HCT116 (cell line): ENCODE data around the gene TPMT.
"Not testable (repeated sequence)": the region's sequence is repeated elsewhere in the genome, so short reads cannot be mapped to it uniquely, and the experiment has no call there.

Source experiments
- CTCF ChIP-seq, 3 experiments: fragments of 200-600 bp in 1 of 3; sonication (generic) in 1 of 3; IDR thresholded peaks in 2 of 3; conservative IDR thresholded peaks in 1 of 3; 2 replicates each; pipeline ENCODE4 v1.5.1; 2012 to 2017; ENCODE audit warnings: low read depth in 2 of 3, low read length in 2 of 3, antibody characterized with exemption in 1 of 3, borderline replicate concordance in 1 of 3, control low read depth in 1 of 3, mild to moderate bottlenecking in 1 of 3, mixed read lengths in 1 of 3, mixed run types in 1 of 3, moderate library complexity in 1 of 3; ENCODE audit not compliant: insufficient read depth in 1 of 3
- MAX ChIP-seq: IDR thresholded peaks from 2 replicates; pipeline ENCODE4 v1.6.1; 2012
- POLR2A ChIP-seq: IDR thresholded peaks from 2 replicates; pipeline ENCODE4 v1.7.0; 2011; ENCODE audit warnings: borderline replicate concordance; ENCODE audit not compliant: insufficient read depth, insufficient read length; ENCODE audit errors: extremely low read depth
- POLR2AphosphoS5 ChIP-seq: IDR thresholded peaks from 2 replicates; pipeline ENCODE4 v1.6.1; 2011; ENCODE audit warnings: mild to moderate bottlenecking, low read depth, low read length, moderate library complexity
- REST ChIP-seq: IDR thresholded peaks from 2 replicates; pipeline ENCODE4 v1.6.1; 2012; ENCODE audit warnings: low read depth
- YY1 ChIP-seq: IDR thresholded peaks from 2 replicates; pipeline ENCODE4 v1.6.1; 2011; ENCODE audit warnings: low read length, low read depth, moderate library complexity, mild to moderate bottlenecking; ENCODE audit not compliant: insufficient replicate concordance; ENCODE audit errors: extremely low read depth
- ZNF274 ChIP-seq: fragments of 200-500 bp; sonication (Bioruptor generic); IDR thresholded peaks from 2 replicates; pipeline ENCODE4 v1.6.1; 2014; ENCODE audit warnings: mild to moderate bottlenecking, low read depth, low read length, inconsistent platforms

GRCh38 chr6:18176198-18176597 is 21.3 kb upstream of the TPMT start:
- TF ChIP-seq CTCF (IDR thresholded peaks at IDR 0.05 in 2 of 3, conservative IDR thresholded peaks at IDR 0.05 in 1 of 3; ENCODE audit: borderline replicate concordance in 1 of 3, insufficient read depth in 1 of 3, low read depth in 2 of 3, low read length in 2 of 3); POLR2A; POLR2AphosphoS5; MAX; ZNF274; REST; YY1: not testable (repeated sequence)
